Keratinocyte (primary cell): Measurements from ENCODE around the gene ACBD7.

Source experiments
- EZH2 ChIP-seq: IDR thresholded peaks from one replicate; pipeline ENCODE4 v1.6.1; 2012; ENCODE audit warnings: inconsistent platforms, mild to moderate bottlenecking, low read length, moderate library complexity
- TF ChIP-seq, protein P1 (sequence below), 3 experiments: IDR thresholded peaks in 1 of 3; conservative IDR thresholded peaks in 1 of 3; optimal IDR thresholded peaks in 1 of 3; 2 replicates in 2 of 3; 3 replicates in 1 of 3; pipeline versions ENCODE3 to v1.5.1; 2011; ENCODE audit warnings: low read length in 3 of 3, mild to moderate bottlenecking in 3 of 3, moderate library complexity in 2 of 3, control low read depth in 1 of 3, inconsistent platforms in 1 of 3; ENCODE audit not compliant: insufficient read depth in 2 of 3; ENCODE audit errors: extremely low read depth in 1 of 3

- TF ChIP-seq, protein P1, sequence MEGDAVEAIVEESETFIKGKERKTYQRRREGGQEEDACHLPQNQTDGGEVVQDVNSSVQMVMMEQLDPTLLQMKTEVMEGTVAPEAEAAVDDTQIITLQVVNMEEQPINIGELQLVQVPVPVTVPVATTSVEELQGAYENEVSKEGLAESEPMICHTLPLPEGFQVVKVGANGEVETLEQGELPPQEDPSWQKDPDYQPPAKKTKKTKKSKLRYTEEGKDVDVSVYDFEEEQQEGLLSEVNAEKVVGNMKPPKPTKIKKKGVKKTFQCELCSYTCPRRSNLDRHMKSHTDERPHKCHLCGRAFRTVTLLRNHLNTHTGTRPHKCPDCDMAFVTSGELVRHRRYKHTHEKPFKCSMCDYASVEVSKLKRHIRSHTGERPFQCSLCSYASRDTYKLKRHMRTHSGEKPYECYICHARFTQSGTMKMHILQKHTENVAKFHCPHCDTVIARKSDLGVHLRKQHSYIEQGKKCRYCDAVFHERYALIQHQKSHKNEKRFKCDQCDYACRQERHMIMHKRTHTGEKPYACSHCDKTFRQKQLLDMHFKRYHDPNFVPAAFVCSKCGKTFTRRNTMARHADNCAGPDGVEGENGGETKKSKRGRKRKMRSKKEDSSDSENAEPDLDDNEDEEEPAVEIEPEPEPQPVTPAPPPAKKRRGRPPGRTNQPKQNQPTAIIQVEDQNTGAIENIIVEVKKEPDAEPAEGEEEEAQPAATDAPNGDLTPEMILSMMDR (optimal IDR thresholded peaks at IDR 0.05 in 1 of 3, IDR thresholded peaks at IDR 0.05 in 1 of 3, conservative IDR thresholded peaks at IDR 0.05 in 1 of 3; ENCODE audit: extremely low read depth in 1 of 3, insufficient read depth in 2 of 3, low read length in 3 of 3) = no peak
- no peak for TF ChIP-seq EZH2
Measured at GRCh38 chr10:15103513-15103912, 14.9 kb upstream of the ACBD7 start.
